ENCODE measurements around the gene PIK3R2.

- TF ChIP-seq EZH2 (IDR thresholded peaks at IDR 0.05; ENCODE audit: insufficient read depth, poor library complexity, severe bottlenecking) (no peak), EZH2phosphoT487 (IDR thresholded peaks at IDR 0.05; ENCODE audit: insufficient read depth, low read depth) (no peak)
These were observed 48.2 kb upstream of the PIK3R2 start for GRCh38 chr19:18104793-18105131.
